GM19438 (cell line): Measurements from ENCODE around the gene NSUN3.

ENCODE experiments used
- ATAC-seq: cut with Tn5 transposase; IDR thresholded peaks from one replicate; pipeline ENCODE4 v1.9.1; 2021; ENCODE audit warnings: low read depth; ENCODE audit not compliant: unreplicated experiment

Gene NSUN3

GRCh38 chr3:94176988-94177745 lies 114.3 kb downstream of the NSUN3 start:
- ATAC-seq, result no peak
